Psoas muscle (tissue), 8 donors: ENCODE results near the gene IGFL4. TPM values are rescaled to one million over a fixed set of nuclear protein-coding genes. Genes with fewer than 3 reads are reported as not detected.

Experiments used
- ATAC-seq, 4 donors: fragments of 200-7000 bp; cut with Tn5 transposase; one replicate each; pipeline ENCODE4 v1.9.1; 2020; ENCODE audit warnings: moderate library complexity in 3 of 4, mild to moderate bottlenecking in 2 of 4
- DNase-seq, 2 donors: peaks; one replicate each; pipeline ENCODE4 v3.0.0-alpha.2; 2020
- H3K27ac ChIP-seq: fragments of 200-600 bp; one replicate; pipeline ENCODE4 v1.8.0; 2022
- H3K27me3 ChIP-seq, 3 donors: fragments of 200-600 bp in 1 of 3; one replicate each; pipeline versions ENCODE4 v1.6.1 to v1.8.0; 2013 to 2022; ENCODE audit warnings: low read length in 2 of 3, mild to moderate bottlenecking in 2 of 3, moderate library complexity in 1 of 3; ENCODE audit not compliant: insufficient read depth in 3 of 3
- H3K36me3 ChIP-seq, 2 donors: fragments of 200-600 bp in 1 of 2; one replicate each; pipeline versions ENCODE4 v1.6.1 to v1.8.0; 2013 to 2022; ENCODE audit warnings: low read depth in 1 of 2, mild to moderate bottlenecking in 1 of 2, moderate library complexity in 1 of 2; ENCODE audit not compliant: insufficient read depth in 1 of 2
- H3K4me1 ChIP-seq: fragments of 200-600 bp; one replicate; pipeline ENCODE4 v1.8.0; 2022
- H3K4me3 ChIP-seq: fragments of 200-600 bp; one replicate; pipeline ENCODE4 v1.8.0; 2022; ENCODE audit warnings: mild to moderate bottlenecking
- H3K9me3 ChIP-seq: fragments of 200-600 bp; one replicate; pipeline ENCODE4 v1.8.0; 2022
- CTCF ChIP-seq: fragments of 200-600 bp; IDR thresholded peaks from one replicate; pipeline ENCODE4 v1.8.0; 2022; ENCODE audit warnings: antibody characterized with exemption
- WGBS, 3 donors: extraction: QIAGEN DNeasy Blood & Tissue Kit; methylation state at CpG; one replicate each; pipeline versions ENCODE4 v1.1.6 to v1.1.7; 2013; 5-methylcytosine and 5-hydroxymethylcytosine counted together
- intact Hi-C, 2 donors: fragments of 100-400 bp; cut with DNase I; formaldehyde crosslinking; loops; one replicate each; pipeline versions ENCODE4 v1.11.0 to v1.14.2; 2022
- long read RNA-seq, 2 donors: library from polyadenylated mRNA; unstranded; transcript quantifications; one replicate each; pipeline ENCODE4 v2.0.0, GENCODE V29; 2021
- polyA plus RNA-seq, 3 donors: library from polyadenylated mRNA; stranded (reverse); fragments of 200-250 nt; gene quantifications; one replicate each; pipeline ENCODE4 v1.2.3, GENCODE V29; 2013
- total RNA-seq, 4 donors: library from RNA; stranded (reverse); fragmentation: NEBNext Ultra II Directional in 2 of 4; extraction: Animal tissue kit (Norgen Biotek cat#: 25700) in 2 of 4; gene quantifications; one replicate each; pipeline versions ENCODE4 v1.2.1 to v1.2.4, GENCODE V29; 2021 to 2023
- donor health status: healthy with polysubstance abuse.
- donor health status: DM: no; HTN: no; CAD: no; lungs with moderate emphysema.
- donor health status: Bipolar disorder and iron deficiency.
- donor health status: healthy.
- donor health status: DM: yes; HTN: yes; CAD: no.
- donor health status: DM: no; HTN: no; CAD: no.
- donor health status: DM: no; HTN: no; CAD: no.
- donor health status: DM: yes; HTN: yes; CAD: no.

IGFL4 gene
- total RNA-seq (not detected), polyA plus RNA-seq (not detected)
- long read RNA-seq, donor 1: 0 reads
- long read RNA-seq, donor 2: 0 reads

- TF ChIP-seq CTCF: no peak
- no peak for DNase-seq
- Histone ChIP-seq H3K9me3 (no peaks in the 10 kb centered on the region), H3K27ac (no peak within 1 kb of the TSS), H3K36me3 (no peaks in the 10 kb centered on the region), H3K4me3 (no peak within 1 kb of the TSS), H3K4me1 (no peaks in the 10 kb centered on the region), H3K27me3 (peaks cover 0 to 45% (median 13%) of the 10 kb centered on the region in 3 donors)
- ATAC-seq: no peak
- WGBS, 3 donors: 46 to 49% (median 46%) methylated on average over 7 of the region's 7 CpGs
- intact Hi-C loops: no loop called here
These were observed at the start of gene IGFL4 for GRCh38 chr19:46040952-46041500. Gene IGFL4, minus strand, starts transcription at chr19:46041002. Its CDS starts 40 bp downstream, at chr19:46040962.

GRCh38 chr19:46090444-46090843 is 49.6 kb upstream of the IGFL4 start:
- no peak for ATAC-seq
- Histone ChIP-seq H3K9me3 (peaks cover 14% of the 10 kb centered on the region), H3K27me3 (peaks cover 0 to 7% (median 6%) of the 10 kb centered on the region in 3 donors), H3K36me3 (no peaks in the 10 kb centered on the region), H3K4me3 (no peak overlapping the region), H3K27ac (no peak overlapping the region), H3K4me1 (no peaks in the 10 kb centered on the region)
- WGBS, 3 donors: 66 to 74% (median 67%) methylated on average over 5 of the region's 5 CpGs
- intact Hi-C loops: no loop called here
- no peak for TF ChIP-seq CTCF
- no peak for DNase-seq

DNA sequence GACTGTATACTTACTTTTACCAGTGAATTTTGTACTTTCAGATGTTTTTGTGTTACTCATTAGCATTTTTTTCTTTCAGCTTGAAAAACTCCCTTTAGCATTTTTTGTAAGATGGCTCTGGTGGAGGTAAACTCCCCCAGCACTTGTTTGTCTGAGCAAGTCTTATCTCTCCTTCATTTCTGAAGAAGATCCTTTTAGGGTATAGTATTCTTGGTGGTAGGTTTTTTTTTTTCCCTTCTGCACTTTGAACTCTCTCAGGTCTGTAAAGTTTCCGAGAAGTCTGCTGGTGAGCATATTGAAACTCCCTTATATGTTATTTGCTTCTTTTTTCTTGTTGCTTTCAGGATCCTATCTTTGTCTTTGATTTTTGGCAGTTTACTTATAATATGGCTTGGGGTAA is 48.6 kb upstream of the IGFL4 start:
- TF ChIP-seq CTCF: no peak
- ATAC-seq (no peak), DNase-seq (no peak)
- Histone ChIP-seq H3K9me3 (peaks cover 22% of the 10 kb centered on the region), H3K36me3 (no peaks in the 10 kb centered on the region), H3K27ac (no peak overlapping the region), H3K4me3 (no peak overlapping the region), H3K4me1 (no peaks in the 10 kb centered on the region), H3K27me3 (peaks cover 3 to 16% (median 6%) of the 10 kb centered on the region in 3 donors)
- intact Hi-C loops: no loop called here
- WGBS, 3 donors: 85 to 100% (median 93%) methylated on average over 1 of the region's 1 CpG

DNA sequence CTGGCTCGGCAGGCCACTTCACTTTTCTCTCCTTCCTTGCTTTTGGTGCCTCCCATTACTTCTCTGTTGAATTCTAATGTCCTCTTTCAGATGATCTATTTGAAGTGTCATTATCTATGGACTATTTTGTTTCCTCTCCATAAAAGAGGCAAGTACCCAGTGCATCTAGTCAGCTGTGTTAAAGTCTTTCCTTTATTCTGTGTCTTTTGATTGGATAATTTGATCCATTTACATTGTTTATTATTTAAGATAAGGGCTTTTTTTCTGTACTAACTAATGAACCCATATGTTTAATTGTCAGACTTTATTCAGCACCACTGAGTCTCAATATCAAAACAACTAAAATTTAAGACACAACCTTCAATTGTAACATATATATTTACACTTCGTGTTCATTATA is 47.3 kb upstream of the IGFL4 start:
- Histone ChIP-seq H3K4me1 (no peaks in the 10 kb centered on the region), H3K36me3 (no peaks in the 10 kb centered on the region), H3K4me3 (no peak overlapping the region), H3K27me3 (peaks cover 3 to 16% (median 6%) of the 10 kb centered on the region in 3 donors), H3K27ac (no peak overlapping the region), H3K9me3 (peaks cover 22% of the 10 kb centered on the region)
- DNase-seq: no peak
- no peak for ATAC-seq
- TF ChIP-seq CTCF: no peak
- intact Hi-C loops: no loop called here
- 79 to 86% (median 82%) methylated on average over 2 of the region's 2 CpGs for WGBS, 3 donors

- no peak for ATAC-seq
- 23 to 27% (median 26%) methylated on average over 1 of the region's 1 CpG for WGBS, 3 donors
- Histone ChIP-seq H3K4me3 (no peak overlapping the region), H3K4me1 (no peaks in the 10 kb centered on the region), H3K27ac (no peak overlapping the region), H3K9me3 (peaks cover 22% of the 10 kb centered on the region), H3K36me3 (no peaks in the 10 kb centered on the region), H3K27me3 (peaks cover 3 to 26% (median 6%) of the 10 kb centered on the region in 3 donors)
- DNase-seq: no peak
- intact Hi-C loops: no loop called here
- TF ChIP-seq CTCF: no peak
These were observed 45.1 kb upstream of the IGFL4 start for GRCh38 chr19:46085888-46086287.
